Ectodermal cell (in vitro differentiated cells): ENCODE results near the gene CEP295NL.

Experiments used
- H3K27ac ChIP-seq: 2 replicates; pipeline ENCODE4 v1.7.0; 2013; ENCODE audit warnings: mild to moderate bottlenecking, low read depth, low read length; ENCODE audit not compliant: insufficient read depth, poor library complexity, severe bottlenecking
- H3K27me3 ChIP-seq: 2 replicates; pipeline ENCODE4 v1.7.0; 2013; ENCODE audit warnings: mild to moderate bottlenecking, low read length; ENCODE audit not compliant: insufficient read depth, control insufficient read depth, poor library complexity, severe bottlenecking
- H3K36me3 ChIP-seq: one replicate; pipeline ENCODE4 v1.7.0; 2013; ENCODE audit warnings: low read length; ENCODE audit not compliant: control insufficient read depth, insufficient read depth
- H3K4me1 ChIP-seq: one replicate; pipeline ENCODE4 v1.7.0; 2013; ENCODE audit warnings: low read length; ENCODE audit not compliant: control insufficient read depth, insufficient read depth
- H3K4me3 ChIP-seq: 2 replicates; pipeline ENCODE4 v1.7.0; 2013; ENCODE audit warnings: low read depth, low read length, control low read depth; ENCODE audit not compliant: insufficient read depth
- H3K9me3 ChIP-seq: 2 replicates; pipeline ENCODE4 v1.7.0; 2013; ENCODE audit warnings: mild to moderate bottlenecking, low read length, moderate library complexity; ENCODE audit not compliant: control insufficient read depth
- WGBS, 2 experiments: methylation state at CpG; one replicate each; pipeline ENCODE4 v1.1.7; 2013; ENCODE audit warnings: missing lambda C conversion rate in 2 of 2; 5-methylcytosine and 5-hydroxymethylcytosine counted together

CEP295NL gene

DNA sequence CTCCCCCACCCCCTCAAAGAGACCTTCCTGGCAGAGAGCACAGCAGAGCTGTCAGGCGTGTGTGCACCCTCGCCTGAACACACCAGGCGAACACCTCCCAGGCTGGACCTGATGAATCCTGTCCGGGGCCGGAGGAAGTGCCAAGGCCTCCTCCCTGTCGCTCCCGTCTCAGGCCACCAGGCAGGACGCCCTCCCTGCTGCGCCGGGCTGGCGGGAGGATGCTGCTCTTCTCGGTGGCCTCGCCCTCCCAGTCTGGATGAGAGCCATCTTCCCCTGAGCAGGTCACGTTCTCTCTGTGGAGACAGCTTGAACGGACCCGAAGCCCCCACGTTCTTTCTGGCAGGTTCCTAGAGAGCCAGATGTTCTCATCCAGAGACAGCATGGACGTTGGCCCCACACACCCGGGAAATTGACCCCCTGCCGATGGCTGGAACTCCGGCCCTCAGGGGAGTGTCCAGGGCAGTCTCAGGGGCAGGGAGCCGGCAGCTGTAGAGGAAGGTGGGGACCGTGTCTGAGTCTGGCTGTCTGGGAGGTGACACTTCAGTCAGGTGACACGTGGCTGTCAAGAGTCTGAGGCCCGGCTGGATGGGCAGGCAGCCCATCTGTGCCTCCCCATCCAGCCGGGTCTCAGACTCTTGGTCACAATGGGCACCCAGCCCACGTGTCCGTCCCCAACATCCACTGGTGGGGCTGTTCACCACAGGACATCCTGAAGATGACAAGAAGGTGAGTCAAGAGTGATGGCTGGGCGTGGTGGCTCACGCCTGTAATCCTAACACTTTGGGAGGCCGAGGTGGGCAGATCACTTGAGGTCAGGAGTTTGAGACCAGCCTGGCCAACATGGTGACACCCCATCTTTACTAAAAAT is 27.1 kb upstream of the CEP295NL start:
- Histone ChIP-seq H3K4me3 (no peak overlapping the region), H3K4me1 (peaks cover 20% of the 10 kb centered on the region), H3K9me3 (no peaks in the 10 kb centered on the region), H3K27me3 (no peaks in the 10 kb centered on the region), H3K27ac (no peak overlapping the region), H3K36me3 (no peaks in the 10 kb centered on the region)
- 88 to 89% methylated on average over 31 of the region's 31 CpGs for WGBS, 2 experiments

DNA sequence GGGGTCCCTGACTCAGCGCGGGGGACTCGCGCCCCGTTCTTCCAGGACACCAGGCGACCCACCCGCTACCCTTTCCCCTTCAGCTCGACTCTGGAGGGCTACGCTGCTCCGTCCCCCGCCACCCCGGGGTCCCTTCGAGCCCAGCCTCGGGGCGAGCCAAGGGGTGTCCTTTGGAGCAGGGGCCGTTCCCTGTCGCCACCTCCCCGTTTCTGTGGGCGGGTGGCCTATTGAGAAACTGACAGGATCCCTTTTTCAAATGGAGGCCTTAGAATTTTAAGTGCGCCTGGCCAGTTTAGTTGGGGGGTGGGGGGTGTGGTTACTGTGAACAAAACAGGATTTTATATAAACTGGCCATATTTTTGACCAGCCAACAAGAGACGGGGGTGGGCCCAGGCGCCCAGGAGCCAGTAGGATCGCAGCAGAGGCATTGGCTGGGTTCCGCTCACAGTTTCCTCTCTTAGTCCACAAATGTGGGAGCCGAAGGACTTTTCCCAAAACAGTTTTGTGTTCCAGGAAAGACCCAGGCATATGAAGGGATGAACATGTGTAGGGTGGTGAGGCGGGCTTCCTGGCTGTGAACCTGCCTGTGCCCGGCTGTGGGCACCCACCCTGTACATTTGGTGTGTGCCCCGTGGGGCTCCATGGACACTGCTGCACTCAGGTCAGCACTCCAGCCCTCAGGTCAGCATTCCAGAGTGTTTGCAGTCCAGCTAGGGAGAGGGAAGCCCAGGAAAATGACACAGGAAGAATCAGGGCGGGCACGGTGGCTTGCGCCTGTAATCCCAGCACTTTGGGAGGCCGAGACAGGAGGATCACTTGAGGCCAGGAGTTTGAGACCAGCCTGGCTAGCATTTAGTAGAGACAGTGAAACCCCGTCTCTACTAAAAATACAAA is 22.9 kb upstream of the CEP295NL start:
- Histone ChIP-seq H3K27ac (peak overlapping the region; percentile 36), H3K4me3 (peak overlapping the region; percentile 46), H3K36me3 (no peaks in the 10 kb centered on the region), H3K4me1 (peaks cover 11% of the 10 kb centered on the region), H3K9me3 (no peaks in the 10 kb centered on the region), H3K27me3 (no peaks in the 10 kb centered on the region)
- WGBS, 2 experiments, result 36% methylated on average over 33 of the region's 33 CpGs

DNA sequence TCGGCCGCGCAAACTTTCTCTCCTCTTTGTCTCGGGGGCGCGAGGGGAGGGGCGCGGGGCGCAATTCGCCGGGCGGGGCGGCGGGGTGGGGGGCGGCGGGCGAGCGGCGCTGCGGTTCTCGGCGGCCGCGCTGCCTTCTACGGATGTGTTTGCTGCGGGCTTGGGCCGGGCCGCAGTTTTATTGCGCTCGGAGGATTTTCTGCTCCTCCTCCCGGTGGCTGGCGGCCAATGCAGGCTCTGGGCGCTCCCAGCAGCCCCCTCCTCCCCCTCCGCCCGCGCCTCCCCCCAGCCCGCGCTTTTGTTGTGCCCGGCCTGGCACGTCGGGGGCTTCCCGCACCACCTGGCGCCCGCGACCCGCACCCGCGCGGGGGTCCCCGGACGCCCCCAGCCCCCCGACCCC is 22.2 kb upstream of the CEP295NL start, which contains the start of gene TIMP2:
Gene TIMP2, minus strand, starts transcription at position 154 of the 400 bp plus-strand sequence. CDS start 299 bp downstream, outside the sequence.
- Histone ChIP-seq H3K9me3 (no peaks in the 10 kb centered on the region), H3K27me3 (no peaks in the 10 kb centered on the region), H3K27ac (peak within 1 kb of the TSS; percentile 36), H3K4me1 (peaks cover 16% of the 10 kb centered on the region), H3K36me3 (no peaks in the 10 kb centered on the region), H3K4me3 (peak within 1 kb of the TSS; percentile 46)
- 0% methylated on average over 49 to 52 of the region's 52 CpGs for WGBS, 2 experiments

DNA sequence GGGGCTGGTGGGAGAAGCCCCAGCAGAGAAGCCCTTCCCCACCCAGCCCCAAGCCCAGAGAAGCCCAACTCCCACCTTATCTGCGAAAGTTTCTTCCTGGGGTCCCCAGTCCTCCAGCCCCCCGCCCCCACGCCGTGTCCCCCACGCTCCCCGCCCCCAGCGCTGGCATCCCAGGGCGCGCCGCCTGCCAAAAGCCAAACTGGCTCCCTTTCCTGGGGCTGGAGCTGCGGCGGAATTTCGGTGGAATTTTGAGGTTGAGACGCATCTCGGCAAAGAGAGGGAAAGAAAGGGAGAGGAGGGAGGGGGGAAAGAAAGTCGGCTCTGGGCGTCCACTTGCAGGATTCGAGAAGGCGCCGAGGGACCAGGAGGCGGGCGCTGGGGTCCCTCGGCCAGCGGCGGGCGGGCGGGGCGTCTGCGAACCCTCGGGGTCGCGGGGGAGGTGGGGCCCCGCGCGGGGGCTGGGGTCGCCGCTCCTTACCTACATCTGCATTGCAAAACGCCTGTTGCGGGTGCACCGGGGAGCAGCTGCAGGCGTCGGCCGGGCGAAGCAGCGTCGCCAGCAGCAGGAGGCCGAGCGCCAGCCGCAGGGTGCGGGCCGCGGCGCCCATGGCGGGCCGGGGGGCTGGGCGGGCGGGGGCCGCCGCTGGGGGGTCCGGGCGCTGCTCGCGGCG is 21.6 kb upstream of the CEP295NL start:
- no peak overlapping the region for H3K27ac ChIP-seq
- 0 to 1% methylated on average over 63 to 64 of the region's 64 CpGs for WGBS, 2 experiments

DNA sequence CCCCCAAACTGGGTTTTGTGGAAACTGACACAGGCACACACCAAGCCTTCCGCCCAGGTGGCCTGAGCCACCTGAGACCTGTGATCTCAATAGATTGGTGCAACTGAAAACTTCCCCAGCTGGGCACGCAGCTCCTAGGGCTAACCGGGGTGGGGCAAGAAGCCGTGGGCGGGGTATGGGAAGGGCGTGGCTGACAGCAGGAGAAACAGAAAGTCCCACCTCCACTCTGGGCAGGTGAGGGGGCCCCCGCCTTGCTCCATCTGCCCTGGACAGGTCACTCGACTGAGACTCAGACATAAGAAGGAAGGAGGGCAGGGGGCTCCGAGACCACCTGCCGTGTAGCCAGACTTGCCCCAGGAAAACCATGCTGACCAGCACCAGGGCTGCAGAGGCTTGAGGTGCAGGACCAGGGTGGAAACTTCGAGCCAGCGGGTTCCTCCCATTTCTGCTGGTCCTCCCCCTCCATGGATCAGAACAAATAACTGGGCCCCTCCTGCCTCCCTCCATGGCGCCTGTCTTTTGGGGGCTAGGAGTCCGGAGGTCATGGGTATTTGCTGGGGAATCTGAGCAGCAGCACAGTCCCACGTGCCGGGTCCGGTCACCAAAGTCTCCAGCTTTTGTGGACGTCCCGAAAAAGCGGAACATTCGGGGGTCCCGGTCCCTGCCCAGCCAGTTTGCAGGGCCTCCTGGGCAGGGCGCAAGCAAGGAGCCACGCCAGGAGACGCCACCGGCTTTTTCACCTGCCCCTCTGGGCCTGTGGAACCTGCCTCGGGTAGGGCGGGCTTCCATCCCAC is 20.9 kb upstream of the CEP295NL start:
- H3K36me3 ChIP-seq, result no peaks in the 10 kb centered on the region
- peak overlapping the region; percentile 46 for H3K4me3 ChIP-seq
- no peak overlapping the region for H3K27ac ChIP-seq
- WGBS, 2 experiments, result 10 to 12% methylated on average over 28 of the region's 28 CpGs
- H3K9me3 ChIP-seq, result no peaks in the 10 kb centered on the region
- H3K4me1 ChIP-seq, result peaks cover 21% of the 10 kb centered on the region
- no peaks in the 10 kb centered on the region for H3K27me3 ChIP-seq

More for the DNA sequence above, 21.6 kb upstream of the CEP295NL start:
- H3K36me3 ChIP-seq, result no peaks in the 10 kb centered on the region
- peaks cover 21% of the 10 kb centered on the region for H3K4me1 ChIP-seq
- no peaks in the 10 kb centered on the region for H3K27me3 ChIP-seq
- no peaks in the 10 kb centered on the region for H3K9me3 ChIP-seq
- peak overlapping the region; percentile 46 for H3K4me3 ChIP-seq

DNA sequence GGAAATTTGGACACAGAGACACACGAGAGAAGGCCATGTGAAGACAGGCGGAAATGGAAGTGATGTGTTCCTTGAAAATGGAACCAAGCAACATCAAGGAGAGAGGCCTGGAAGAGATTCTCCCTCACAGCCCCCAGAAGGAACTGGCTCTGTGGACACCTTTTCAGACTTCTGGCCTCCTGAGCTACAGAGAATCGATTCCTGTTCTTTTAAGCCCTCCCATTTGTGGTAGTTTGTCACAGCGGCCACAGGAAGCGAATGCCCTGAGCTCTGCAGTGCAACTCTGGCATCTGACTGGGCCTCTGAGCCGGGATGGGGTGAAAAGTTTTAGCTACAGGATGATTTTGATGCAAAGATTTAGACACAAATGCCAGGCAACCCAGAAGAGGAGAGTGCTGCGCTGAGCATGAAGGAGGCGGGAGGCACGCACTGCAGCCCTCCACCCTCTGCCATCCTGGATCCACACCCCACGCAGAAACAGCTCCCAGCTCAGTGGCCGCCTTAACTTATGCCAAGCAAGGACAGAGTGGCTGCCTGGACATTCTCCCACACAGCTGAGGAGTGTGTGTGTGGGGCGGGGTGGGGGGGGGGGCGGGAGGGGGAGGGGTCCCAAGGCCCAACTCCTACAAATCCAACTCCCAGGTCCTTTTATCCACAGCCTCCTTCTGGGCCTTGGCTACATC is 20.0 kb upstream of the CEP295NL start:
- H3K4me3 ChIP-seq, result peak overlapping the region; percentile 46
- 90% methylated on average over 9 to 10 of the region's 13 CpGs for WGBS, 2 experiments
- no peaks in the 10 kb centered on the region for H3K36me3 ChIP-seq
- H3K27me3 ChIP-seq, result no peaks in the 10 kb centered on the region
- H3K4me1 ChIP-seq, result peaks cover 21% of the 10 kb centered on the region
- no peak overlapping the region for H3K27ac ChIP-seq
- no peaks in the 10 kb centered on the region for H3K9me3 ChIP-seq

DNA sequence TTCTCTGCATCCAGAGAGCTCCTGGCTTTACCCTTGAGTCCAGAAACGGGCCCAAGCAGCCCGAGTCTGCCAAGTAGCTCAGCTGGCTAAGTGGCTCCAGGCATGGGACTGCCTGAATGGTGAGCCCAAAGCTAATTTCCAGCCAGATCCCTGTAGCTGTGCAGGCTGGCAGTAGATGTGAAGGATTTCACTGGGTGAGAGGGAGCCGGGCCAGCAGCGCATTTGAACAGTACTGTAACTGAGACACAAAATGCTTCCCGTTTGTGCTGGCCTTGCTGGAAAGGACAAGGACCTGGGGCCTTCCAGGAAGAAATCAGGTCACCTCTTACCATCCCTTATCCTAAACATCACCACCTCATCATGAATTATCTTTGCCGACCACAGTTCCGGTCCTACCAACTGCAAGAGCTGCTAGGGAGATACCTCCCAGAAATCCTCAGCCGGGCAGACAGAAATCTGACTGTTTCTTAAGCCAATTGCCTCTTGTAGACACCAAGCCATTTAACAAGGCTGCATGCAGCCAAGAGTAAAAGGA is 18.5 kb upstream of the CEP295NL start:
- H3K9me3 ChIP-seq, result no peaks in the 10 kb centered on the region
- H3K27me3 ChIP-seq, result no peaks in the 10 kb centered on the region
- H3K4me3 ChIP-seq, result no peak overlapping the region
- H3K27ac ChIP-seq, result no peak overlapping the region
- H3K4me1 ChIP-seq, result peaks cover 21% of the 10 kb centered on the region
- H3K36me3 ChIP-seq, result no peaks in the 10 kb centered on the region
- WGBS, 2 experiments, result 93% methylated on average over 8 of the region's 8 CpGs

DNA sequence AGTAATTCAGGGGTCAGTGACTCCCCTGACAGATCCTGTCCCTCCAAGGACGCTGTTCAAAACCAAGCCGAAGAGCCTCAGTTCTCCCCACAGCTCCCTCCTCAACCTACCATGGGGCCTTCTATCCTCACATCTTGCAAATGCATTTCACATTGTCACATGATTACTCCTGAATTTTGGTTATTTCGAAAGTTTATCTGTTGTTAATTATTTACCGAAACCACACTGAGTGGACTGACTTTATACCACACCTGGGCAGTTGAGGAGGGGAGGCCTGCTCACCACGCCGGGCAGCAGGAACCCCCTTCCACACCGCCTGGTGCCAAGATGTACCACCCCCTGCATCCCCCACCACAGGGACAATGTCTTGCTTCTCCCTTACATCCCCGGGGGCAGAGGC is 17.5 kb upstream of the CEP295NL start:
- H3K27me3 ChIP-seq, result no peaks in the 10 kb centered on the region
- no peak overlapping the region for H3K4me3 ChIP-seq
- H3K9me3 ChIP-seq, result no peaks in the 10 kb centered on the region
- H3K36me3 ChIP-seq, result no peaks in the 10 kb centered on the region
- 93% methylated on average over 8 of the region's 8 CpGs for WGBS, 2 experiments
- H3K4me1 ChIP-seq, result peaks cover 17% of the 10 kb centered on the region
- H3K27ac ChIP-seq, result no peak overlapping the region
